ENCODE measurements around the gene SIL1.
"Not testable (repeated sequence)": the region's sequence is repeated elsewhere in the genome, so short reads cannot be mapped to it uniquely, and the experiment has no call there.

SIL1 gene

DNA sequence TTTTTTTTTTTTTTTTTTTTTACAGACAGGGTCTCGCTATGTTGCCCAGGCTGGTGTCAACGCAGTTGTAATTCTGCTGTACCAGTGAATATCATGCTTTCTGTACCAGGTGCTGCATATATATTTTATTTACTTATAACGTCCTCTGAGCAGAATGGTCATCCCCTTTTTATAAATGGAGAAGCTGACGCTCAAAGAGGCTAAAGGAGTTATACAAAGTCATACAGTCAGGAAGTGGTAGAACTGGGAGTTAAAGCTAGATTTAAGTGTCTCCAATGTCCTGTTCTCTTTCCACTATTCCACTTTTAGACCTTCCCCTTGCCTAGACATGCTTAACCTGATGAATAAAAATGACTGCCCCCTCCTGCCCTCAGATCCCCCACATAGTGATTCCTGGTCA lies 1.2 kb upstream of the SIL1 start:
- no peak for DNase-seq (ENCODE audit: low read depth)

DNA sequence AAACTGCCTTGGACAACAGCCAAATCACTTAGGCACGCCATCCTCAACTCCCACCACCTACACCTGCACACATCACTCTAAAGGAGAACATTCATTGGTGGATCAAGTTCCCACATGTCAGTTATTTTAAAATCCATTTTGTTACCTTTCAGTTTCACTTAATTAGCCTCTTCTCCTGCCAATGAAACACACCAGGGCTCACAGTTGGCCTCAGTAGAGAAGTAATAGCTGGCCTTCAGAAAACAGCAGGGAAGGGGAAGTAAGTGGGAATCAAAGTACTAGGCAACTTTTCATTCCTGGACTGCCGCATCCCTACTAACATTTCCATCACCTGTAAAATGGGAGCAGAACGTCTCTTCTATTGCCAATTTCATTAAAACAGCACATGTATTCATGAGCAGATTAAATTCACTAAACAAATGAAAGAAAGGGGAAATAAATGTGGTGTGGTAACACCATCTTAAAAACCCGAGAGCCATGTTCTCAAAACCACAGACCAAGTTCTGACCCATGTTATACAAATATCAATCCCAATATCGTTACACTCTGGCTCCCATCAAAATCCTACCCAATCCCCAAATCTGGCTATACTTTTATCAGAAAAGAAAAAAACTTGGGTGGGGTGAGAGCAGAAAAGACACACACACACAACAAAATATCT lies 1.7 kb downstream of the SIL1 start:
- DNase-seq (ENCODE audit: low read depth) = no peak

DNA sequence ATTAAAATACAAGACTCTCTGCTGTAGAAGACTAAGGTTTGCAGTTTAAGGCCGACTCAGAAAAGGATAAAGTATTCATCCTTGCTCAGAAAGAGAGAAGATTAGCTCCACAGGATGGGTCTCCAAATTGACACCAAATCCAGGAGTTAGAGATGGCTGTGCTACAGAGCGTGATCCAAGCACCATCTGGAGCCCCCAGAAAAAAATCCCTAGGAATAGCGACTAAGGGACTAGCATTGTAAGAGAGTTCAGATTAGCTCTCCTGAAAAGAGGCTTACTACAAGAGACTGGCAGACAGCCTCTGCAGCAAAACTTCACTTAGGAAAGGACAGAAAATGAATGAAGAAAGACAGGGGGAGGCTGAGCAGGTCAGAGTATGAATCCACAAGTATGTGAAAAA lies 3.7 kb downstream of the SIL1 start:
- no peak for DNase-seq (ENCODE audit: low read depth)

DNA sequence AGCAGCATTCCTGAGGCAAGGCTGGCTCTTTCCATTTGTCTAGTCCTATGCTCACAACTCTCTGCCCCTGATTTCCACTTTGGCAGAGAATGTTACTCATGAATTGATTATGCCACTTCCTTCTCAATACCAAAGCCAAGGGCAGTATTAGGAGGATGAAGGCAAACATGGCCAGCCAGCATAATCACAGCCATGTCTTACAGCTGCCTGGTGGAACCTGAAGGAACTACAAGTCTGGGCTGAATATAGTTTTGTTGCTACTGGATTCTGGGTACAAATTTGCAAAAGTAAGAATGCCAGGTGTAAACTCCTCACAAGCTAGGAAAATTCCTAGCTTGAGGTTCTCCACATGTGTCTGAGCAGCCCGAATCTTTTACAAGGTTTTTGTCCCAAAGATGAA lies 4.2 kb downstream of the SIL1 start:
- no peak for DNase-seq (ENCODE audit: low read depth)

DNA sequence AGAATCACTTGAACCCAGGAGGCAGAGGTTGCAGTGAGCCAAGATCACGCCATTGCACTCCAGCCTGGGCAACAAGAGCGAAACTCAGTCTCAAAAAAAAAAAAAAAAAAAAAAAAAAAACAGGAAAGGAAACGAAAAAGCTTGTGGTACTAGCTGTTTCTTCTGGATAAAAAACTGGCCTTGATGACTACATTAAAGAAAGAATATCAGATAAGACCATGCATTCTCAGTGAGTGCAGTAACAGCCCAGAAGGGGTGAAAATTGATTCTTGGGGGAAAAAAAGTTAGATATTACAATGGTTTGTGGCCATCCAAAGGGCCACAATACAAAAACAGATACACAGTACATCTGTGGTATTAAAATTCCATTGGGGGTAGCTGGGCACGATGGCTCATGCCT lies 5.3 kb downstream of the SIL1 start:
- DNase-seq (ENCODE audit: low read depth) = not testable (repeated sequence)

DNA sequence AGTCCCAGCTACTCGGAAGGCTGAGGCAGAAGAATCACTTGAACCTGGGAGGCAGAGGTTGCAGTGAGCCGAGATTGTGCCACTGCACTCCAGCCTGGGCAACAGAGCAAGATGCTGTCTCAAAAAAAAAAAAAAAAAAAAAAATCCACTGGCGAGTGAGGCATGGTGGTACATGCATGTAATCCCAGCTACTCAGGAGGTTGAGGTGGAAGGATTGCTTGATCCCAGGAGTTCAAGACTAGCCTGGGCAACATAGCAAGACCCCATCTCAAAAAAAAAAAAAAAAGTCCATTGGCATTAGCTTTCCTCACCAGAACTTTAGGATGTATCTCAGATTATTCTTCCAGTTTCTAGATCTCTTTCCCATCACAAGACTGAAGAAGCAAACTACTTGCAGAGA lies 6.2 kb downstream of the SIL1 start:
- DNase-seq (ENCODE audit: low read depth) = not testable (repeated sequence)

DNA sequence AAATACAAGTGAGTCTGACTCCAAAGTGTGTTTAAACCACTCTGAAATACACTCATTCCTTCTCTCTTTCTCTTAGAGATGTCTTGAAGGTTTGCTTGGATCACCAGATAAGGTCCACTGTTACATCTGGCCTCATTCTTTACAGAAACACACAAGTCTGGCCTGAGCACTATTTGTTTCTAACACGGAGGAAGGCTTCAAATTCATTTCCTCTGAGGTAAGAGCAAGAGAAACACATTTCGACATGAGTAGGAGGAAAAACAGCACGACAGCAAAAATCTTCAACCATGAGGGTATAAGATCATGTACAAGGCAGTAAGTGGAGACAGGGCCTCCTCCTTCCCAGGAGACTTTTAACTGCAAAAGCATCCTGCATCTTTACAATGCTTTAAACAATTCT lies 8.0 kb downstream of the SIL1 start:
- DNase-seq (ENCODE audit: low read depth) = no peak

DNA sequence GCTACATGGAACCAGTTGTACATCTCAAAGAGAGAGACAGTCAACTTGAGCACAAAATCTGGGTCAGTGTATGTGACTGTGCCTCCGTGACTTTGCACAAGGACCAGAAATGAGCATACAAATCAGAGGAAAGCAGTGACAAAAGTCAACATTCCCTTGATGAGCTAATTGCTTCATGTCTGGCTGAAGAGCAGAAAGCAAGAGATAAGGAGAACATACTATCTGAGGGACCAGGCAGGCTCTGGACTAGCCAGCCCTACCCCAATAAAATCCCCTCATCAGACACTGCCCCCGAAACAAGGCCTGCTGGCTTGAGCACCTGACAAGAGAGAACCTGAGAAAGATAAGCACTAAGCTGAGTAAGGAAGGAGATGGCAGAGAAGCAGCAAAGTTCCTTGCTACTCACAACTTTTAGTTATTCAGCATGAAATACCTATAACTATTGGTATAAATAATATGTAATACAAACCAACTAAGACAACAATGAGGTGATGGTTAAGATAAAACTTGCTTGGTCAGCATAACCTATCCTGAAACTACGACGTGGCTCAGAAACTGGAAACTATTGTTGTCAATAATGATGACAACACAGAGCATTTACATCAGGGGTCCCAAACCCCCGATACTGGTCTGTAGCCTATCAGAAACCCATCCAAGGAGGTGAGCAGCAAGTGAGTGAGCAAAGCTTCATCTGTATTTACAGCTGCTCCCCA lies 9.5 kb downstream of the SIL1 start:
- DNase-seq (ENCODE audit: low read depth) = no peak

DNA sequence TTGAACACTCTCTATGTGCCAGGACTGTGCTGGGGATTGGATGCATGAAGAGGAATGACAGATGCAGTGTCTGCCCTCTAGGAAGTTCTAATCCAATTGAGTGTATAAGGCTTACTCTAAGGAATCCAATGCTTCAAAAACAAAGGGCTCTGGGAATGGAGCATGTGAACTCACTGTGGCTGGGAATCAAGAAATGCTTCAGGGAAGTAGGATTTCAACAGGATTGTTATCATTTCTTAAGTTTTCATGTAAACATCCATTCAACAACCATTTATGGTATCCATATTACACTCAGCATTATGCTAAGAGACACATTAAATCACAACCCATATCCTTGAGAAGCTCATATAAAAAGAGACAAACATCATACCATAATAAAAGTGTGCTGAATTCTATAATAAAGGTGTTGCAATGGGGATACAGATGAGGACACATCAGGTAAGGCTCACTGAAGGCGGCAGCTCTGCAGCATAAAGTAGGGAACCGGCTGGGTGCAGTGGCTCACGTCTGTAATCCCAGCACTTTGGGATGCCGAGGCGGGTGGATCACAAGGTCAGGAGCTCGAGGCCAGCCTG lies 11.3 kb downstream of the SIL1 start:
- DNase-seq (ENCODE audit: low read depth) = no peak

DNA sequence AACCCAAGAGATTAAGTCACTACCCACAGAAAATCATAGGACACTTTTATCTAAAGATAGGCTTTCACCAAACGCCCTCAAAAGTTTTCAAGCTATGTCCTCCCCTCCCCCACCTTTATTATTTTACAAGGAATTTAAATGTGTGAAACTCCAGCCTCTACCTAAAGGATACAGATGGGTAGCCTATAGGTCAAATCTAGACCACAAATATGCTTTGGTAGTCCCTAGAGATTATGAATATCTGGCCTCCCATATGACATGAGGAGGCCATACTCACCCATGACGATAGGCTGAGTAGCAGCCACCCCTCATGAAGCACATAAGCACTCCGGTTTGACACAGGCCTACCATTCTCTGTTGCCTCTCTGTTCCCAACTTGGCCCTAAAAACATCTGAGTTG lies 11.9 kb downstream of the SIL1 start:
- DNase-seq (ENCODE audit: low read depth) = no peak

DNA sequence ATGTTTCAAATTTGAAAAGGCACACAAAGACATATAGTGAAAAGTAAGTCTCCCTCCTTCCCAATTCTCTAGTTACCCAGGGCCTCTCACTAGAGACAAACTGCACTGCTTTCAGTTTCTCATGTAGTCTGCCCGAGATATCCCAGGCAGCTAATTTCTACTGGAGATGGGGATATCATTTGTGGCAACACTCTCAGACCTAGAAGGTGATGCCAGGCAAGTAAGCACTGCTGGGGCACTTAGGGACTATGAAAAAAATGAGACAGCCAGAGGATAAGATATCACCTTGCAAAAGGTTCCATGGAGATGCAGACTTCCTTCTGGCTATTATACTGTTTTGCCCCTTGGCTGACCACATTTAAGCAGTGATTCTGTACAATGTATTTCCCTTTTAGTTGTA lies 12.6 kb downstream of the SIL1 start:
- no peak for DNase-seq (ENCODE audit: low read depth)

DNA sequence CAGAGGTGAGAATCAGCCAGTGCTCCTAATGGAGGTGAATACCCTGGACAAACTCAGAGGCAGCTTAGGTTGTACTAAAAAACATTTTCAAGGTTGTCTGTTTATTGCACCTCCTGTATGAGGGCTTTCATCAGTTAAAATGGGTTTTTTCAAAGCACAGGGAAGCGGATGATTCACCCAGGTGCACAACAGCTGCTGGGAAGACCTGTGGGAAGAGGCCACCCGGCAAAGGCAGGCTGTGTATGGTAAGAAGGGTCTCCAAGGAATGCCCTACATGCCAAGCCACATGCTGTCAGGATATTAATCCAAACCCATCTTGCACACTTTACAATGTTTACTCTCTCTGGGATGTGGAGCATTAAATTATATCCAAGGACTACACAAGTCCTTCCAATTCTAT lies 14.7 kb downstream of the SIL1 start:
- no peak for DNase-seq (ENCODE audit: low read depth)

DNA sequence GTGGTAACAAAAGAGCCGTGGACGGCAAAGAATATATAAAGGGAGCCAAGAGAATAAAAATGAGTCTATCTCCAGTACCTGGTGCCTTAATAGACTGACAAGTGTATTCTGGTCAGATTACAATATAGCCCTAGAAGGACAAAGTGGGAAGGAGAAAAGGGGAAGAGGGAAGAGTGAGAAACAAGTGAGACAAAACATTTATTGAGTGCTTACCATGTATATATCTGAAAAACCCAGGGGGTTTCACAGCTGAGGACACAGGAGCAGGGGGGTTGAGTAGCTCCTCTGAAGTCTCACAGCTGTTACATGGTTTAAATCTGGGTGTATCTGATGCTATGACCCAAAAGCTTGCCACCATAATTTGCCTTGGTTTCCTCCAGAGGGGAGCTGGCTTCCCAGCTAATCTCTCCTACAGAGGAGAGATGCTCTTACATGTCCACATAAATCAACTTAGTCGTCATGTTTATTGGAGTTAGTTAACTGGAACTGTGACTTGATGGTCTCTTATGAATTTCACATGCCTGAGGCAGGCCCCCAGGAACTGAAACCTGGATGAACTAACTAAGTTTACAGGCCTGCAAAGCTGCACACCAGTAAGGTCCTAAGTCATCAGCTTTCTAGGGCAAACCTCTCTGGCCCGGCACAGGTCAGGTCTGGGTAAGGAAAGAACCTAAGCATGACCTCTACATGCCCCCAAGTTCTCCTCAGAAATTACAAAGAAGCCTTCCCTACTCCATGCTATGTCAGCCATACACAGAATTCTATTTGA lies 15.5 kb downstream of the SIL1 start:
- no peak for DNase-seq (ENCODE audit: low read depth)

DNA sequence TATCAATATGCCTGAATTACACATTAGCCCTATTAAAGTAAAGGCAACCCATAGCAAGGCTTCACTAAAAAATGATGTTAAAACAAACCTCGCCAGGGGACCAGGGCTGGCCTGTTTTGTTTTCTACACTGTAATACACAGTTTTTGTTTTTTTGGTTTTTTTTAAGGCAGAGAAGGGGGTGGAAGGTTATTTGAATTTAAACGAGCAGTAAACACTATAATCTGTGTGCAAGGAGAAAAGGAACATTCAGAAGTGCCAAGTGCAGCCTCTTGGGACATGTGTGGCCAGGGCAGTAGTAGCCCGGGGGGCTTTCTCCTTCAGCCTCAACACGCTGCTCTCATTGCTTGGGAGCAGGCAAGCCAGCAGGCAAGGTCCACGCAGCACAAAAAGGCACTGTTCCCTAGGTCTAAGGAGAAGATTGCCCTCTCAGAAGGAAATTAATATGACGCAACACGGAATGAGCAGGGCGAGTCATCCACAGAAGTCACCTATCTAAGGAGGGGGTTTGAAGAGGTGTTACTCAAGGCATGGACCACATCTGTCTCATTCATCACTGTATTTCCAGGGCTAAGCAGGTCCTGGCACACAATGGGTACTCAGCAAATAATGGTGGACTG lies 16.2 kb downstream of the SIL1 start:
- DNase-seq (ENCODE audit: low read depth) = no peak

DNA sequence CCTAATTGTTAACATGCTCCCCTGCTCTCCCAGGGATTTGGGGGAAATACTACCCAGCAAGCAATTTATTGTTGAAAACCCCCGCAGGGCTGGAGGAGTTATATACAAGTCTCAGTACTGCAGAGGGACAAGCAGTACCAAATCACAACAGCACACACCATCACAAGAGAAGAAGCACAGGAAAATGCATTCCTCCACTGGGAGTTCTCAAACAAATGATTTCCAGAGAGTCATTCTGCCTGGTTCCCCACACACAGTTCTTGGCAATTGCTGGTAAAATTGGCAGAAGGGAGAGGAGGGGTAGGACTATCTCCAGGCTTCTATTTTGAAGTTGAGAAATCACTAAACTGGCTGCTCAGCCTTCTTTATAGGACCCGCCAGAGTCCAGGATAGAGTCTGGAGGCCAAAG lies 16.8 kb downstream of the SIL1 start:
- DNase-seq (ENCODE audit: low read depth) = no peak

DNA sequence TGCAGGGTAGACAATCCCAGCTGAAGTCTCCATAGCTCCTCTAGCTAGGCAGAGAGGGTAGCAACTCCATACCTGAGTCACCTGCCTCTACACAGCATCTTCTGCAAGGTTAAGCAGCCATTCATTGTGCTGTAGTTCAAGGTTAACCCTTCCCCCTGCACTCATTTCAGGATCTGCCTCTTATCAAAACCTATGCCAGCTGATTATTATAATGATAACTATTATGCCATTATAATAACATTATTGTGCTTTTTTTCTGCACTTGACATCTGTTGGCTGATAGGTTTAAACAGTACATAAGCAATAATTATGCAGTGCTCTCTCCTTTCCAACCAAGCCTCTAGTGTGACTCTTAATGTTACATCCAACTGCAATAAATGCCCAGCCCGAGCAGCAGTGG lies 17.3 kb downstream of the SIL1 start:
- no peak for DNase-seq (ENCODE audit: low read depth)

DNA sequence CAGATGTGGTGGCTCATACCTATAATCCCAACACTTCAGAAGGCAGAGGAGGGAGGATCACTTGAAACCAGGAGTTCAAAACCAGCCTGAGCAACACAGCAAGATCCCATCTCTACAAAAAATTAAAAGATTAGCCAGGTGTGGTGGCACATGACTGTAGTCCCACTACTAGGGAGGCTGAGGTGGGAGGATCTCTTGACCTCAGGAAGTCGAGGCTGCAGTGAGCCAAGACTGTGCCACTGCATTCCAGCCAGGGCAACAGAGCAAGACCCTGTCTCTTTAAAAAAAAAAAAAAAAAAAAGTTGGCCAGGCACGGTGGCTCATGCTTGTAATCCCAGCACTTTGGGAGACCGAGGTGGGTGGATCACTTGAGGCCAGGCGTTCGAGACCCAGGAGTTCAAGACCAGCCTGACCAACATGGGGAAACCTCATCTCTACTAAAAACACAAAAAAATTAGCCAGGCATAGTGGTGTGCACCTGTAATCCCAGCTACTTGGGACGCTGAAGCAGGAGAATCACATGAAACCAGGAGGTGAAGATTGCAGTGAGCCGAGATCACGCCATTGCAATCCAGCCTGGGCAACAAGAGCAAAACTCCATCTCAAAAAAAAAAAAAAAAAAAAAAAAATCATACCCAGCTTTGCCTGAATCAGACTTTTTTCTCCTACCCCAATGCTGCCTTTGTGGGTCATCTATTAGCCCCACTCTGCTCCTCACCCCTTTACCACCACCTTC lies 18.2 kb downstream of the SIL1 start:
- DNase-seq (ENCODE audit: low read depth) = not testable (repeated sequence)

DNA sequence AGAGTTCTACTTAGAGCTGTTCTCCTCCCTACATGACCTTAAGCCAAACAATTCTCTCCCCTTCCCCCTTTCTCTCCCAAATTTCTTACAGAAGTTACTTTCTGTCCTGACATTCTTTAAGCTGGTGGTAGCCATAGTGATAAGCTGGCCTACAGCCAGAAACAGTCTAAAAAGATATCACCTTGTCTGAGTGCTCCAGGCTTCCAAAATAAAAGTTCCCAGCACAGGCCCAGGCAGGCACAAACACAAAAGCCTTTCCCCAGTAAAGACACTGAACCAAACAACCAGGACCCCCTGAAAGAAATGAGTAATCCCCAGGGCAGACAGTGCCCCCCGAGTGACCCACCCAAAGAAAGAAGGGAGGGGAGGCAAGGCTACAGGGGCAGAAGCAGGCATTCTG lies 19.2 kb downstream of the SIL1 start:
- DNase-seq (ENCODE audit: low read depth) = no peak

DNA sequence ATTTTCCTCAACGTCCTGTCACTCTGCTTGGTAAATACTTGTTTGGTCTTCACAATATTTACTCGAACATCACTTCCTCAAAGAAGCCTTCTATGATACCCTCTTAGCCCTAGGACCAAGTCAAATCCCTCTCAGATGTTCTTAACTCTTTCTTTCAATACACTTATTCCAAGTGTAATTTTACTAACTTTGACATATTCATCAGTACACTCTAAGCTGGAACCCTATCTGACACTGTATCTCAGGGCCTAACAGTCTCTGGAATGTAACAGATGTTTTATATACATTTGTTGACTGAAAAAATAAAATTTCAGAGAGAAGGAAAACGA lies 19.6 kb downstream of the SIL1 start:
- no peak for DNase-seq (ENCODE audit: low read depth)

DNA sequence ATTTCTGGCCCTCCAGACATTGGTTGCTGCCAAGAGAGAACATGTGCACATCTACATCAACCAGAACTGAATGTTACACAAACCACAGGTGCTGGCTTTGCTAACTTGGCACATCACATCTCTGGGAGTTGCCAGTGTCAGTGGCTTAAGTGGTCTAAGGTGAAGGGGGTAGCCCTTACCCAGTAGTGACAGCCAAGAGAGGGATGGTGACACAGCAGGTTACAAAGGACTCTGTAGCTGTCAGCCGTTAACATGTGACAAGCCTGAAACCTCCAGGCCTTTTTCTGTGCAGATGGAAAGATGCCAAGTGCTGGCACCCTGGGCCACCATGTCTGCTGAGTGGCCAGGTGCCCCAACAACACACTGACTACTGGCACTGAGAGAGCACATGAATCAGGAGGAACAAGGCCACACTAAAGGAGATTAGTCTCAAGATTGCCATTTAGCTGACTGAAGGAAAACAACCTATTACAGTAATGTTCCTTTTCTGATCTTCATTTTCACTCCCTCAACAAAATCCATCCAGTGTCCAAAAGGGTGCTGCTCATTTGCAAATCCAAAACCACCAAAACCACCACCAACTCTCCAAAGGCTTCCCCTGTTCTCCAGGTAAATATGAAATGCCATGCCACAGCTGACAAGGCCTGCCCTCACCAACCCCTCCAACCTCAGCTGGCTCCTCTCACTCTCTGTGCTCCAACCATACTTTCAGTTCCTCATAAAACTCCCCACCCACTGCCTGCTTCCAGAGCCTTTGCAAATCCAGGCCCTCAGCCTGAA lies 20.2 kb downstream of the SIL1 start:
- no peak for DNase-seq (ENCODE audit: low read depth)

DNA sequence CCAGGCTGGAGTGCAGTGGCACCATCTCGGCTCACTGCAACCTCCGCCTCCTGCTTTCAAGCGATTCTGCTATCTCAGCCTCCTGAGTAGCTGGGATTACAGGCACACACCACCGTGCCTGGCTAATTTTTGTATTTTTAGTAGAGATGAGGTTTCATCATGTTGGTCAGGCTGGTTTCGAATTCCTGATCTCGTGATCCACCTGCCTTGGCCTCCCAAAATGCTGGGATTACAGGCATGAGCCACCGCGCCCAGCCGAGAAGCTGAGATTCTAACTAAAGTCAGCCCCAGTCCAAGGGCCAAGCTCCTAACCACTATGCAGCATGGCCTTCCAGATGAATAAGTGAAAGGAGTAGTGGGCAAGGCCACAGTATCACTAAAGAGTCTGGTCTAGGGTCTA lies 20.9 kb downstream of the SIL1 start:
- not testable (repeated sequence) for DNase-seq (ENCODE audit: low read depth)

All from activated T-helper 1 cell treated with Interleukin-2 at 50 U/mL for 16 hours (primary cell).